K562 (cell line): ENCODE measurements around the gene B3GALT5.

Source experiments
- ETV5 ChIP-seq: sonication (generic); formaldehyde crosslinking; IDR thresholded peaks from 2 replicates; pipeline ENCODE4 v1.4.0; 2020; ENCODE audit warnings: low read depth, mild to moderate bottlenecking, missing genetic modification reagents
- TCF7L2 ChIP-seq: fragments of 150-350 bp; IDR thresholded peaks from 2 replicates; pipeline ENCODE4 v1.6.1; 2016; ENCODE audit warnings: low read depth, mild to moderate bottlenecking, low read length, moderate library complexity
- U2AF1 ChIP-seq: fragments of 200-400 bp; formaldehyde crosslinking; optimal IDR thresholded peaks from 2 replicates; pipeline ENCODE3; 2017; ENCODE audit warnings: mild to moderate bottlenecking, low read depth, low read length, moderate library complexity
- ZNF224 ChIP-seq: sonication (generic); formaldehyde crosslinking; IDR thresholded peaks from 2 replicates; pipeline ENCODE4 v1.8.0; 2022; ENCODE audit warnings: mild to moderate bottlenecking, missing genetic modification reagents
- ZNF274 ChIP-seq: IDR thresholded peaks from 2 replicates; pipeline ENCODE4 v1.6.1; 2011; ENCODE audit warnings: low read depth, mild to moderate bottlenecking, low read length, moderate library complexity, borderline replicate concordance
- ZNF354B ChIP-seq: fragments of 250-450 bp; sonication (Bioruptor Pico); IDR thresholded peaks from 2 replicates; pipeline ENCODE4 v1.4.0; 2020
- ZZZ3 ChIP-seq: fragments of 450-650 bp; IDR thresholded peaks from 2 replicates; pipeline ENCODE4 v1.6.1; 2016; ENCODE audit warnings: antibody characterized with exemption, mild to moderate bottlenecking, moderate library complexity
- TF ChIP-seq, protein P1 (sequence below), 3 experiments: IDR thresholded peaks in 2 of 3; conservative IDR thresholded peaks in 1 of 3; 2 replicates each; pipeline ENCODE4 v1.5.1; 2011 to 2012; ENCODE audit warnings: low read length in 3 of 3, mild to moderate bottlenecking in 3 of 3, control low read depth in 2 of 3, improper control_type of control experiment in 1 of 3, inconsistent platforms in 1 of 3, low read depth in 1 of 3, mixed read lengths in 1 of 3, moderate library complexity in 1 of 3; ENCODE audit not compliant: insufficient read depth in 2 of 3

DNA sequence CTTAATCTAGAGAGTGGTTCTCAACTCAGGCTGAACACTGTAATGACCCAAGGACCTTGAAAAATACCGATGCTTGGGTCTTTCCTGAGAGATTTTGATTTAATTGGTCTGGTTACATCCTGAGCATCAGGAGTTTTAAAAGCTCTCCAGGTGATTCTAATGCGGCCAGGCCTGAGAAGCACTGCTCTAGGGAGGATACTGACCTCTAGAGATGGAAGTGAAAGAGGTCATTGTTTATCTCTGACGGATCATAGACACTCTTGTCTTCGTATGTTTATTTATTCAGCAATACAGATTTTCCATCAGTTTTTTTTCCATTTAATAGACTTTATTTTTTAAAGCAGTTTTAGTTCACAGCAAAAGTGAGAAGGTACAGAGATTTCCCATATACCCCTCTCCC lies 77.7 kb downstream of the B3GALT5 start:
- no peak for TF ChIP-seq ZNF354B (CRISPR knock-in tag)
- TF ChIP-seq ETV5 (CRISPR knock-in tag) = no peak
- TF ChIP-seq, protein P1, sequence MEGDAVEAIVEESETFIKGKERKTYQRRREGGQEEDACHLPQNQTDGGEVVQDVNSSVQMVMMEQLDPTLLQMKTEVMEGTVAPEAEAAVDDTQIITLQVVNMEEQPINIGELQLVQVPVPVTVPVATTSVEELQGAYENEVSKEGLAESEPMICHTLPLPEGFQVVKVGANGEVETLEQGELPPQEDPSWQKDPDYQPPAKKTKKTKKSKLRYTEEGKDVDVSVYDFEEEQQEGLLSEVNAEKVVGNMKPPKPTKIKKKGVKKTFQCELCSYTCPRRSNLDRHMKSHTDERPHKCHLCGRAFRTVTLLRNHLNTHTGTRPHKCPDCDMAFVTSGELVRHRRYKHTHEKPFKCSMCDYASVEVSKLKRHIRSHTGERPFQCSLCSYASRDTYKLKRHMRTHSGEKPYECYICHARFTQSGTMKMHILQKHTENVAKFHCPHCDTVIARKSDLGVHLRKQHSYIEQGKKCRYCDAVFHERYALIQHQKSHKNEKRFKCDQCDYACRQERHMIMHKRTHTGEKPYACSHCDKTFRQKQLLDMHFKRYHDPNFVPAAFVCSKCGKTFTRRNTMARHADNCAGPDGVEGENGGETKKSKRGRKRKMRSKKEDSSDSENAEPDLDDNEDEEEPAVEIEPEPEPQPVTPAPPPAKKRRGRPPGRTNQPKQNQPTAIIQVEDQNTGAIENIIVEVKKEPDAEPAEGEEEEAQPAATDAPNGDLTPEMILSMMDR (IDR thresholded peaks at IDR 0.05 in 2 of 3, conservative IDR thresholded peaks at IDR 0.05 in 1 of 3; ENCODE audit: insufficient read depth in 2 of 3, low read depth in 1 of 3, low read length in 3 of 3) = no peak
- no peak for TF ChIP-seq ZZZ3
- TF ChIP-seq ZNF224 (CRISPR knock-in tag) = no peak
- no peak for TF ChIP-seq TCF7L2
- TF ChIP-seq U2AF1 = no peak
- TF ChIP-seq ZNF274 = no peak
